Measurements from ENCODE around the gene IL21R.

The IL21R gene

GRCh38 chr16:27383556-27384243, 18.3 kb upstream of the IL21R start:
- TF ChIP-seq, protein P1, sequence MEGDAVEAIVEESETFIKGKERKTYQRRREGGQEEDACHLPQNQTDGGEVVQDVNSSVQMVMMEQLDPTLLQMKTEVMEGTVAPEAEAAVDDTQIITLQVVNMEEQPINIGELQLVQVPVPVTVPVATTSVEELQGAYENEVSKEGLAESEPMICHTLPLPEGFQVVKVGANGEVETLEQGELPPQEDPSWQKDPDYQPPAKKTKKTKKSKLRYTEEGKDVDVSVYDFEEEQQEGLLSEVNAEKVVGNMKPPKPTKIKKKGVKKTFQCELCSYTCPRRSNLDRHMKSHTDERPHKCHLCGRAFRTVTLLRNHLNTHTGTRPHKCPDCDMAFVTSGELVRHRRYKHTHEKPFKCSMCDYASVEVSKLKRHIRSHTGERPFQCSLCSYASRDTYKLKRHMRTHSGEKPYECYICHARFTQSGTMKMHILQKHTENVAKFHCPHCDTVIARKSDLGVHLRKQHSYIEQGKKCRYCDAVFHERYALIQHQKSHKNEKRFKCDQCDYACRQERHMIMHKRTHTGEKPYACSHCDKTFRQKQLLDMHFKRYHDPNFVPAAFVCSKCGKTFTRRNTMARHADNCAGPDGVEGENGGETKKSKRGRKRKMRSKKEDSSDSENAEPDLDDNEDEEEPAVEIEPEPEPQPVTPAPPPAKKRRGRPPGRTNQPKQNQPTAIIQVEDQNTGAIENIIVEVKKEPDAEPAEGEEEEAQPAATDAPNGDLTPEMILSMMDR (IDR thresholded peaks at IDR 0.05; ENCODE audit: insufficient read depth, low read depth, low read length, missing control alignments), result no peak
- DNase-seq (ENCODE audit: low read depth), result no peak
- no peak overlapping the region for H3K4me3 ChIP-seq (ENCODE audit: low read length)

GRCh38 chr16:27384425-27384824, 17.5 kb upstream of the IL21R start:
- no peak overlapping the region for H3K4me3 ChIP-seq (ENCODE audit: low read length)
- no peak for DNase-seq (ENCODE audit: low read depth)
- TF ChIP-seq, protein P1 (IDR thresholded peaks at IDR 0.05; ENCODE audit: insufficient read depth, low read depth, low read length, missing control alignments), result no peak

DNA sequence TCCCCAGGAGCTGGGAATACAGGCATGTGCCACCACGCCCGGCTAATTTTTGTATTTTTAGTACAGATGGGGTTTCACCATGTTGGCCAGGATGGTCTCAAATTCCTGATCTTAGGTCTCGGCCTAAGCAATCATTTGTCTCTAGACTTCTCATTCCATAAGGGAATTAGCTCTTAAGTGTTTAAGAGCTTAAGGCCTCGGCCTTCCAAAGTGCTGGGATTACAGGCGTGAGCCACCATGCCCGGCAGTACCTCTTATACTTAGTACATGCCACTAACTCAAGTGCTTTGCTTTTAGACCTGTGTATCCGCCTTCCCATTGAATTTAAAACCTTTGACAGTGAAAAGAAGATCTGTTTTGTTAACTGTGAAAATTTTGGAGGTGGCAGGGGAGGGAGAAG, 16.6 kb upstream of the IL21R start:
- no peak overlapping the region for H3K4me3 ChIP-seq (ENCODE audit: low read length)
- no peak for DNase-seq (ENCODE audit: low read depth)
- TF ChIP-seq, protein P1 (IDR thresholded peaks at IDR 0.05; ENCODE audit: insufficient read depth, low read depth, low read length, missing control alignments), result no peak

- no peak for DNase-seq (ENCODE audit: low read depth)
- no peak overlapping the region for H3K4me3 ChIP-seq (ENCODE audit: low read length)
- TF ChIP-seq, protein P1 (IDR thresholded peaks at IDR 0.05; ENCODE audit: insufficient read depth, low read depth, low read length, missing control alignments), result no peak
Observed at GRCh38 chr16:27386674-27387073, 15.3 kb upstream of the IL21R start.

DNA sequence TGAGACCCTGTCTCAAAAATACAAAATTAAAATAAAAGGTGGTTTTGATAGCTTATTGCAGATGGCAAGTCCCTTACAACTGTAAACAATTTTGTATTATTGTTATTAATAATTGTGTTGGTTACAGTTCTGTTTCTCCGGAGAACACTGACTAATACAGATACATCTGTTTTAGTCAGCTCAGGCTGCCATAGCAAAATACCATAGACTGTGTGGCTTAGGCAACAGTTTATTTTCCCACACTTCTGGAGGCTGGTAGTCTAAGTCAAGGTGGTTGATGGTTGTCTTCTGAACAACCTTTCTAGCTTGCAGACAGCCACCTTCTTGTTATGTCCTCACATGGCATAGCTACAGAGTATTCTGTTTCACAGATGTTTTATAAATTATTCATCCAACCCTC, 14.2 kb upstream of the IL21R start:
- no peak for DNase-seq (ENCODE audit: low read depth)
- TF ChIP-seq, protein P1 (IDR thresholded peaks at IDR 0.05; ENCODE audit: insufficient read depth, low read depth, low read length, missing control alignments), result no peak
- no peak overlapping the region for H3K4me3 ChIP-seq (ENCODE audit: low read length)

- TF ChIP-seq, protein P1 (IDR thresholded peaks at IDR 0.05; ENCODE audit: insufficient read depth, low read depth, low read length, missing control alignments), result no peak
- no peak overlapping the region for H3K4me3 ChIP-seq (ENCODE audit: low read length)
- no peak for DNase-seq (ENCODE audit: low read depth)
Observed at GRCh38 chr16:27389272-27389961, 12.6 kb upstream of the IL21R start.

Data from epithelial cell of esophagus (primary cell).